ENCODE data around the gene ARSB. TPM values are rescaled to one million over a fixed set of nuclear protein-coding genes. Genes with fewer than 3 reads are reported as not detected.

Gene ARSB
- total and polyA plus RNA-seq, 9 of the 15 experiments (the other 6 are each of a cell fraction or from before 2014, with no cell fraction given), result 0.52 to 4.6 (median 2.4) TPM

GRCh38 chr5:78984439-78985115, 533 bp downstream of the ARSB start (continued):
- TF ChIP-seq, protein P1, sequence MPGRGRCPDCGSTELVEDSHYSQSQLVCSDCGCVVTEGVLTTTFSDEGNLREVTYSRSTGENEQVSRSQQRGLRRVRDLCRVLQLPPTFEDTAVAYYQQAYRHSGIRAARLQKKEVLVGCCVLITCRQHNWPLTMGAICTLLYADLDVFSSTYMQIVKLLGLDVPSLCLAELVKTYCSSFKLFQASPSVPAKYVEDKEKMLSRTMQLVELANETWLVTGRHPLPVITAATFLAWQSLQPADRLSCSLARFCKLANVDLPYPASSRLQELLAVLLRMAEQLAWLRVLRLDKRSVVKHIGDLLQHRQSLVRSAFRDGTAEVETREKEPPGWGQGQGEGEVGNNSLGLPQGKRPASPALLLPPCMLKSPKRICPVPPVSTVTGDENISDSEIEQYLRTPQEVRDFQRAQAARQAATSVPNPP (IDR thresholded peaks at IDR 0.05; ENCODE audit: borderline replicate concordance, insufficient read depth, insufficient read length), result no peak
- TF ChIP-seq ZBTB1 (CRISPR knock-in tag; IDR thresholded peaks at IDR 0.05; ENCODE audit: borderline replicate concordance, low read depth) (0 out of 2 replicates have a peak, but pooled peaks have one; percentile 43), CEBPZ (IDR thresholded peaks at IDR 0.05; ENCODE audit: borderline replicate concordance, low read depth, low read length) (no peak), MTA2 (IDR thresholded peaks at IDR 0.05; ENCODE audit: low read depth) (no peak), POLR2A (conservative IDR thresholded peaks at IDR 0.05) (peak; percentile 59; the same call in 1 of the 2 replicates), ZNF586 (CRISPR knock-in tag; conservative IDR thresholded peaks at IDR 0.05) (no peak), ZNF639 (CRISPR knock-in tag; conservative IDR thresholded peaks at IDR 0.05 in 1 of 2, IDR thresholded peaks at IDR 0.05 in 1 of 2) (peak in 1 of 2 experiments; percentile 84; a peak in 2 of 4 replicates), TBP (optimal IDR thresholded peaks at IDR 0.05; ENCODE audit: low read depth, low read length) (peak; percentile 63), HMGN3 (IDR thresholded peaks at IDR 0.05; ENCODE audit: borderline replicate concordance, extremely low read depth, insufficient read length, low read depth, low read length) (peak; percentile 70), NONO (IDR thresholded peaks at IDR 0.05; ENCODE audit: low read depth in 2 of 2, low read length in 1 of 2) (peak in 1 of 2 experiments; percentile 75; a peak in 2 of 4 replicates), ZKSCAN8 (CRISPR knock-in tag; IDR thresholded peaks at IDR 0.05) (no peak), MAFF (IDR thresholded peaks at IDR 0.05; ENCODE audit: low read length) (no peak), ZNF280B (CRISPR knock-in tag; IDR thresholded peaks at IDR 0.05) (no peak), SAP30 (IDR thresholded peaks at IDR 0.05; ENCODE audit: borderline replicate concordance, insufficient read depth, low read depth, low read length, poor library complexity, severe bottlenecking) (no peak), TAF1 (IDR thresholded peaks at IDR 0.05; ENCODE audit: control insufficient read depth, extremely low read depth, insufficient read depth, low read length, severe bottlenecking) (peak; percentile 41), ARID1B (IDR thresholded peaks at IDR 0.05) (no peak)
- TF ChIP-seq, protein P2, sequence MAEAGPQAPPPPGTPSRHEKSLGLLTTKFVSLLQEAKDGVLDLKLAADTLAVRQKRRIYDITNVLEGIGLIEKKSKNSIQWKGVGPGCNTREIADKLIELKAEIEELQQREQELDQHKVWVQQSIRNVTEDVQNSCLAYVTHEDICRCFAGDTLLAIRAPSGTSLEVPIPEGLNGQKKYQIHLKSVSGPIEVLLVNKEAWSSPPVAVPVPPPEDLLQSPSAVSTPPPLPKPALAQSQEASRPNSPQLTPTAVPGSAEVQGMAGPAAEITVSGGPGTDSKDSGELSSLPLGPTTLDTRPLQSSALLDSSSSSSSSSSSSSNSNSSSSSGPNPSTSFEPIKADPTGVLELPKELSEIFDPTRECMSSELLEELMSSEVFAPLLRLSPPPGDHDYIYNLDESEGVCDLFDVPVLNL (CRISPR knock-in tag; IDR thresholded peaks at IDR 0.05; ENCODE audit: low read depth), result no peak

Measured in K562 (cell line).